HCEC 1CT (cell line): Measurements from ENCODE around the gene ZNF85.
"Not testable (repeated sequence)": the region's sequence is repeated elsewhere in the genome, so short reads cannot be mapped to it uniquely, and the experiment has no call there.

Experiments used
- DNase-seq: peaks from one replicate; pipeline ENCODE4 v3.0.0-alpha.2; 2017

The ZNF85 gene

GRCh38 chr19:20923077-20923871, at the start of gene ZNF85:
Gene ZNF85 (plus strand): TSS chr19:20923251. CDS start chr19:20923401, 150 bp downstream.
- DNase-seq = peak; percentile 88

- DNase-seq = no peak
These were observed 43.5 kb upstream of the ZNF85 start for GRCh38 chr19:20879501-20879900.

DNA sequence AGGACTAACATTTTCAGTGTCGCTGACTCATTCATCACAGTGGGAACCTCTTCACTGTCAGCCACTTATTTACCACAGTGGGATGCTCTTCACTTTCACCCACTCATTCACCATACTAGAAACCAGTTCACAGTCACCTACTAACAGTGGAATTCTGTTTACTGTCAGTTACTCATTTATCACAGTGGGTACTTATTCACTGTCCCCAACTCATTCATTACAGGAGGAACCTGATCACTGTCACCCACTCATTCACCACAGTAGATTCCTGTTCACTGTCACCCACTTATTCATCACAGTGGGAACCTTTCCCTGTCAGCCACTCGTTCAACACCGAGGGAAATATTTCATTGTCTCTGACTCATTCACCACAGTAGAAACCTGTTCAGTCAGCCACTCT, 10.1 kb upstream of the ZNF85 start:
- no peak for DNase-seq

DNA sequence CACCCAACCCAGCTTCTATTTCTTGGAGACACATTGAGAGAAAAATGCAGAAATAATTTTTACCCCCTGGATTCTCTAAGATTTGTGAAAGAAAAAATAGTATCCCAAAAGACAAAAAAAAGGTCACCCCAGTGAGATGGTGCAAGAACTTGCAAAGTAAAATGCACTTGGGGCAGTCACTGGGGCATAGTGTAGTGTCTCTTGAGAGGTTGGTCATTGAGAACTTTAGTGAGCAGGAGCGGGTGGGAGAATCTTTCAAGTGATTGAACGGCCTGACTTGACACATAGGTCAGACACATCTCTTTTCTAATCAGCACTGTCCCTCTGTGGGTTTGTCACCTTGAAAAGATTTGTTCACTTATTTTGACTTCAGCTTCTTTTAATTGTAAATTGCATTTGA, 2.4 kb downstream of the ZNF85 start:
- DNase-seq = no peak

GRCh38 chr19:20926796-20927195, 3.7 kb downstream of the ZNF85 start:
- no peak for DNase-seq

DNA sequence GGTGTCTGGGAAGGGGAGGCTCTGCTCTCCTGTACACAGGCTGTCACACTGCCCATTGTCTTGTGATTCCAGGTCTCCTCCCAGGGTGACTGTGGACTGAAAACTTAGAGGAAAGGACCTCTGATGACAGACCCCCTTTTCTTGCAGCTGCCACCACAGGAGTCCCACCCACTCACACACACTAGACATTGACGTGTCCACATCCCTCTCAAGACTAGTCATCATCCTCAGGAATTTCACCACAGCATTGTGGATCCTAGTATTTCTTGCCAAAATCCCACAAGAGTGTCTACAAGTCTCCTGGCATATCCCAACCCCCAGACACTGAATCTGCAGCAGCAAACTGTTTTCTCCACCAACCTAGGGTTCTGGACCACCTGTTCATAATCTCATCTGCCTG, 5.3 kb downstream of the ZNF85 start:
- DNase-seq = peak; percentile 37

DNA sequence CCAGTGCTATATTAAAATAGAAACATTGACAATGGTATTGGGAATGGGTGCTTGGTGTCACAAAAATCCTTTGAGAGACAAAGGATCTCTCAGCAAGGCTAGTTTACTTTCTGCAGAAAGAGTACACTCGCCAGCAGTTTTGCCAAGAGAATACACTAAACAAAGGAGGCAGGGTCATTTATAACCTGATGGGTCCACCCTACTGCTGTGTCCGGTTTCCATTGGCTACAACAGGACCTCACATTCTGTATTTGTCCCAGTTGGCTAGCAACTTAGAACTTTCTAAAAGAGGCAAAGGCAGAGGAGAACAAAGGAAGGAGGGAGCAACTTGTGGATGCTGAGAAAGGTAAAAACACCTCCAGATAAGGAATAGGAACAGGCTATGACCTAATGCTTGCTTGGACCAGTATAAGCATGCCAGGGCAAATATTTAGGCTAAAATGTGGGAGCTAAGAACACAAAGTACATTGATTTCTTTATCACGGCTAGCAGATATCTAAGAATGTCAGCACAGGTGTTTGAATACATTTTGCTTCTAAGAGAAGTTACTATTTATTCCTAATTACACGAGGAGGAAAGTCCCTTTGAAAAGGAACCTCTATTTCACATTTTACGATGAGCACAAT, 13.4 kb downstream of the ZNF85 start:
- DNase-seq = not testable (repeated sequence)

- DNase-seq = not testable (repeated sequence)
These were observed 29.6 kb downstream of the ZNF85 start for GRCh38 chr19:20952561-20953095.

DNA sequence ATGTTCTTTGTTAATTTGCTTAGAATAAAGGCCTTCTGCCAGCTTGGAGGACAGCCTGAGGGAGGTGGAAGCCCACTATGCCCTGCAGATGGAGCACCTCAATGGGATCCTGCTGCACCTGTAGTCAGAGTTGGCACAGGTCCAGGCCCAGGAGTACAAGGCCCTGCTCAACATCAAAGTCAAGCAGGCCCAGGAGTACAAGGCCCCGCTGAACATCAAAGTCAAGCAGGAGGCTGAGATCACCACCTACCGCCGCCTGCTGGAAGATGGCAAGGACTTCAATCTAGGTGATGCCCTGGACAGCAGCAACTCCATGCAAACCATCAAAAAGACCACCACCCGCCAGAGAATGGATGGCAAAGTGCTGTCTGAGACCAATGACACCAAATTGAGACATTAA, 41.7 kb downstream of the ZNF85 start:
- no peak for DNase-seq

- DNase-seq = no peak
These were observed 45.0 kb downstream of the ZNF85 start for GRCh38 chr19:20968092-20968491.

GRCh38 chr19:20969498-20969897, 46.4 kb downstream of the ZNF85 start:
- DNase-seq = no peak

- DNase-seq = no peak
These were observed 46.8 kb downstream of the ZNF85 start for GRCh38 chr19:20969898-20970297.

DNA sequence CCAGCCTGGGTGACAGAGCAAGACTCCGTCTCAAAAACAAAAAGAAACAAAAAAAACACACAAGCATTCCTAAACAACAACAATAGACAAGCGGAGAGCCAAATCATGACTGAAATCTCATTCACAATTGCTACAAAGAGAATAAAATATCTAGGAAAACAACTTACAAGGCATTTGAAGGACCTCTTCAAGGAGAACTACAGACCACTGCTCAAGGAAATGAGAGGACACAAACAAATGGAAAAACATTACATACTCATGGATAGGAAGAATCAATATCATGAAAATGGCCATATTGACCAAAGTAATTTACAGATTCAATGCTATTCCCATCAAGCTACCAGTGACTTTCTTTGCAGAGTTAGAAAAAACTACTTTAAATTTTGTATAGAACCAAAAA, 69.7 kb downstream of the ZNF85 start:
- not testable (repeated sequence) for DNase-seq

- no peak for DNase-seq
These were observed 76.8 kb downstream of the ZNF85 start for GRCh38 chr19:20999731-21000352.
